ENCODE results near the gene FMNL2. TPM values are rescaled to one million over a fixed set of nuclear protein-coding genes. Genes with fewer than 3 reads are reported as not detected.

Gene FMNL2
- total RNA-seq, 1 donor: 24.2 TPM

DNA sequence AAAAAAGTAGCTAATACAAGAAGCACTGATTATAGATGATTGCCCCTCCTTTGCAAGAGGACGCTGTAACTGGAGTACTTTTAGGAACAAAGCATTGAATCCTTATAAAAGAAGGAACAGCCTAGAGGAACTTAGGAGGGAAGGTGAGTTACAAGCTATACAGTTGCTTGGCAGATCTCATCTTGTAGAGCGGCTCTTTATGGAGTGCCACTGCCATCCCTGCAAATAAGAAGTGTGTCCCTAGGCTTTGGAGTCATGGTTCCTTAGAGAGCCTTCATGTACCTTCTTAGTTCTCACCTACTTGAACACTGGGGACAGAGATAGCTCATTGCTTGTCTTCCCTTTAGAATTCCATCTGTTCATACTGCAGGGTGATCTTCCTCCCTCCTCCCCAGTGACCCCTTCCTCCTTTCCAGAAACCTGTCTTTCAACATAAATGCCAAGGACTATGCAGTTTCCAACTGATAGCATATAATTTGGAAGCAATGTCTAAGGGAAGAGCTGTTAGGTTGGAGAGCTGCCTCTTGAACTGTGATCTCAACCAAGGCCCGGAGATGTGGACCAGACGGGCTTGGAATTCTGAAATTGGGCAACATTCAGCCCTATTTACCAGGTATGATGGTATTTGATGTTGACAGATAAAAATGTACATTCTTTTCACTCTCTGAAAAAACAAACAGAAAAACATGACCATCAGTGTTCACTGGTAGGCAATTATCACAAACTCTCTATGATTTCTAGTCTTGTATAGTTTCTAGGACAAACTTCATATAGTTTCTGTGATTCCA, 7.5 kb downstream of the FMNL2 start:
- H3K79me2 ChIP-seq (ENCODE audit: insufficient read depth, low read length): peaks cover 64% of the 10 kb centered on the region

DNA sequence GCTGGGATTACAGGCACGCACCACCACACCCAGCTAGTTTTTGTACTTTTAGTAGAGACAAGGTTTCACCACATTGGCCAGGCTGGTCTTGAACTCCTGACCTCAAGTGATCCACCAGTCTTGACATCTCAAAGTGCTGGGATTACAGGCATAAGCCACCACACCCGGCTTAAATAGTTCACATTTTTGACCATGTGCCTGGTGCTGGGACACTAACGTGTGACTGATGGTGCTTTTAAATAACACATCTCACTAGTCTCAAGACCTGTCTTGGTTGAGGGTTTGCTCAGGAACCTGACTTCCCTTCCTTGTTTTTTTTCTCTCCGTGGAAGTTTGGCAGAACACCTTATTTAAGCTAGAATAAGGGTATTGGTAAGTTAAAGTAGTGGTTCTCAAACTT, 8.5 kb downstream of the FMNL2 start:
- H4K20me1 ChIP-seq (ENCODE audit: insufficient read depth, low read length): peaks cover 12% of the 10 kb centered on the region
- H3K27ac ChIP-seq (ENCODE audit: low read depth, low read length): no peak overlapping the region
- H3K79me2 ChIP-seq (ENCODE audit: insufficient read depth, low read length): peaks cover 64% of the 10 kb centered on the region
- no peak overlapping the region for H2AFZ ChIP-seq (ENCODE audit: low read length)
- TF ChIP-seq CTCF (IDR thresholded peaks at IDR 0.05; ENCODE audit: extremely low read depth, low read depth, low read length): no peak
- no peaks in the 10 kb centered on the region for H3K9me3 ChIP-seq (ENCODE audit: low read depth, low read length)
- H3K36me3 ChIP-seq (ENCODE audit: insufficient read depth, low read length): no peaks in the 10 kb centered on the region
- H3K27me3 ChIP-seq (ENCODE audit: insufficient read depth, low read length): no peaks in the 10 kb centered on the region
- DNase-seq (ENCODE audit: insufficient read length, low spot score, missing footprints): no peak
- no peak overlapping the region for H3K4me3 ChIP-seq (ENCODE audit: insufficient read depth, low read length)
- H3K4me2 ChIP-seq (ENCODE audit: insufficient read depth, low read length): no peak overlapping the region
- H3K4me1 ChIP-seq (ENCODE audit: insufficient read depth, low read length): peaks cover 5% of the 10 kb centered on the region

More for the DNA sequence above, 7.5 kb downstream of the FMNL2 start:
- H3K4me2 ChIP-seq (ENCODE audit: insufficient read depth, low read length): no peak overlapping the region
- no peak overlapping the region for H2AFZ ChIP-seq (ENCODE audit: low read length)
- no peak for DNase-seq (ENCODE audit: insufficient read length, low spot score, missing footprints)
- H3K27me3 ChIP-seq (ENCODE audit: insufficient read depth, low read length): no peaks in the 10 kb centered on the region
- peaks cover 9% of the 10 kb centered on the region for H4K20me1 ChIP-seq (ENCODE audit: insufficient read depth, low read length)
- no peaks in the 10 kb centered on the region for H3K9me3 ChIP-seq (ENCODE audit: low read depth, low read length)
- TF ChIP-seq CTCF (IDR thresholded peaks at IDR 0.05; ENCODE audit: extremely low read depth, low read depth, low read length): no peak
- H3K4me1 ChIP-seq (ENCODE audit: insufficient read depth, low read length): peaks cover 5% of the 10 kb centered on the region
- no peak overlapping the region for H3K27ac ChIP-seq (ENCODE audit: low read depth, low read length)
- H3K4me3 ChIP-seq (ENCODE audit: insufficient read depth, low read length): no peak overlapping the region
- H3K36me3 ChIP-seq (ENCODE audit: insufficient read depth, low read length): no peaks in the 10 kb centered on the region

GRCh38 chr2:152344579-152345195, 9.7 kb downstream of the FMNL2 start:
- H3K27ac ChIP-seq (ENCODE audit: low read depth, low read length): no peak overlapping the region
- H3K36me3 ChIP-seq (ENCODE audit: insufficient read depth, low read length): no peaks in the 10 kb centered on the region
- no peak for DNase-seq (ENCODE audit: insufficient read length, low spot score, missing footprints)
- no peaks in the 10 kb centered on the region for H3K27me3 ChIP-seq (ENCODE audit: insufficient read depth, low read length)
- H3K4me3 ChIP-seq (ENCODE audit: insufficient read depth, low read length): no peak overlapping the region
- no peak for TF ChIP-seq CTCF (IDR thresholded peaks at IDR 0.05; ENCODE audit: extremely low read depth, low read depth, low read length)
- H3K4me1 ChIP-seq (ENCODE audit: insufficient read depth, low read length): peaks cover 5% of the 10 kb centered on the region
- no peak overlapping the region for H3K4me2 ChIP-seq (ENCODE audit: insufficient read depth, low read length)
- no peak overlapping the region for H2AFZ ChIP-seq (ENCODE audit: low read length)
- peaks cover 13% of the 10 kb centered on the region for H4K20me1 ChIP-seq (ENCODE audit: insufficient read depth, low read length)
- peaks cover 59% of the 10 kb centered on the region for H3K79me2 ChIP-seq (ENCODE audit: insufficient read depth, low read length)
- H3K9me3 ChIP-seq (ENCODE audit: low read depth, low read length): no peaks in the 10 kb centered on the region

- Histone ChIP-seq H3K27ac (ENCODE audit: low read depth, low read length) (no peak overlapping the region), H3K4me1 (ENCODE audit: insufficient read depth, low read length) (peaks cover 5% of the 10 kb centered on the region), H4K20me1 (ENCODE audit: insufficient read depth, low read length) (peaks cover 7% of the 10 kb centered on the region), H3K27me3 (ENCODE audit: insufficient read depth, low read length) (no peaks in the 10 kb centered on the region), H2AFZ (ENCODE audit: low read length) (no peak overlapping the region), H3K4me3 (ENCODE audit: insufficient read depth, low read length) (no peak overlapping the region), H3K36me3 (ENCODE audit: insufficient read depth, low read length) (no peaks in the 10 kb centered on the region), H3K4me2 (ENCODE audit: insufficient read depth, low read length) (no peak overlapping the region), H3K79me2 (ENCODE audit: insufficient read depth, low read length) (peaks cover 49% of the 10 kb centered on the region), H3K9me3 (ENCODE audit: low read depth, low read length) (no peaks in the 10 kb centered on the region)
- TF ChIP-seq CTCF (IDR thresholded peaks at IDR 0.05; ENCODE audit: extremely low read depth, low read depth, low read length): no peak
- DNase-seq (ENCODE audit: insufficient read length, low spot score, missing footprints): no peak
Measured at GRCh38 chr2:152347076-152347475, 12.1 kb downstream of the FMNL2 start.

Data from osteoblast (primary cell).